SK-N-MC (cell line): ENCODE measurements around the gene SBK1.
A peak's percentile ranks its signal among the peaks of the same experiment; 100 is the strongest.

ENCODE experiments used
- DNase-seq: peaks from one replicate; pipeline ENCODE4 v3.0.0-alpha.2; 2011; ENCODE audit warnings: low read depth, low spot score
- H3K27ac ChIP-seq: fragments of 200-600 bp; sonication (generic); 2 replicates; pipeline ENCODE4 v1.5.1; 2016; ENCODE audit warnings: mixed run types
- H3K36me3 ChIP-seq: fragments of 200-600 bp; sonication (generic); 2 replicates; pipeline ENCODE4 v1.6.1; 2017; ENCODE audit warnings: antibody characterized with exemption, low read length, mixed read lengths; ENCODE audit not compliant: insufficient read depth
- H3K4me3 ChIP-seq: fragments of 200-600 bp; sonication (generic); 2 replicates; pipeline ENCODE4 v1.5.1; 2016
- H3K9ac ChIP-seq: fragments of 200-600 bp; sonication (generic); 2 replicates; pipeline ENCODE4 v1.8.0; 2017; ENCODE audit warnings: mixed run types, mixed read lengths; ENCODE audit not compliant: insufficient read length
- H3K9me3 ChIP-seq: fragments of 200-600 bp; sonication (generic); 2 replicates; pipeline ENCODE4 v1.6.1; 2017; ENCODE audit warnings: low read depth, mild to moderate bottlenecking, antibody characterized with exemption, low read length, moderate library complexity, mixed read lengths
- EZH2 ChIP-seq: fragments of 200-600 bp; sonication (generic); IDR thresholded peaks from one replicate; pipeline ENCODE4 v1.6.1; 2017; ENCODE audit warnings: antibody characterized with exemption
- FOXP2 ChIP-seq: optimal IDR thresholded peaks from 2 replicates; pipeline ENCODE3; 2011; ENCODE audit warnings: mild to moderate bottlenecking, moderate library complexity; ENCODE audit not compliant: insufficient read depth; ENCODE audit errors: extremely low read length, control extremely low read depth
- POLR2AphosphoS5 ChIP-seq: IDR thresholded peaks from 2 replicates; pipeline ENCODE4 v1.6.1; 2012; ENCODE audit warnings: mild to moderate bottlenecking, low read depth, low read length, borderline replicate concordance

SBK1 gene

DNA sequence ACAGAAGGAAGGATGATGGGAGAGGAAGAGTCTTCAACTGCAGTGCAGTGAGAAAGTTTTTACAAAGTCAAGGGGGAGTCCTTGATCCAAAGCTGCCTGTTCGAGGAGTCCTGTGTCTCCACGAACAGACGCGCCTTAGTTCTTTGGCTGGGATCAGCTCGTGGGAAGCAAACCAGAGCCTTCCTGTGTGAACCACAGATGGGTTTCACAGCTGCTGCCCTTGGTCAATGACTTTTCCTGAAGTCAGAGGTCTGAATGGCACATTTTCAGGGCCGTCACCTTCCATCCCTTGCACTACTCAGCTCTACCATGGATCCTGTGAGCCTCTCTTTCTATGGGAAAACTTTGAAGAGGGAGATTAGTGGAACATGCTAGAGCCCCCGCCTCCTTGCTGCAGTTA is 4.2 kb upstream of the SBK1 start:
- TF ChIP-seq EZH2, result no peak
- TF ChIP-seq POLR2AphosphoS5, result no peak
- no peak for TF ChIP-seq FOXP2
- Histone ChIP-seq H3K9ac (no peak overlapping the region), H3K27ac (no peak overlapping the region), H3K36me3 (no peaks in the 10 kb centered on the region), H3K9me3 (no peaks in the 10 kb centered on the region), H3K4me3 (no peak overlapping the region)
- no peak for DNase-seq

DNA sequence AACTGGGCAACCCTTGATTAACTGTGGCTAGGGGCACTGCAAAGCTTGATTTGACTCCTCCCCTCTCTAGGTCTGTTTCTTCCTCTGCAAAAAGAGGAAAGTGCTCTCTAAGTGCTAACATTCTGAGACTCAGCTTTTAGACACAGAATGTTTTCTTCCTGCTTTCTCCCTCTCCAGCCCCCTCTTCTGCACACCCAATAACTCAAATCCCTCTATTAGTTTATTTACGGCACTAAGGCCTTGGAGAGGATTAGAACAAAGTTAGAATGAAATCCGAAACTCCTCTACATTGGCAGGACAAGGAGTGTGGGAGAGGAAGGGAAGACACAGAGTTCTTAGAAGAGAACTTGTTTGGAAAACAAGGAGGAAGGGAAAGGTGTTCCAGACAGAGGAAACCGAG is 3.3 kb upstream of the SBK1 start:
- Histone ChIP-seq H3K27ac (0 out of 2 replicates have a peak overlapping the region, but pooled peaks have one; percentile 16), H3K4me3 (no peak overlapping the region), H3K36me3 (no peaks in the 10 kb centered on the region), H3K9me3 (no peaks in the 10 kb centered on the region), H3K9ac (no peak overlapping the region)
- DNase-seq, result no peak
- TF ChIP-seq FOXP2 (no peak), EZH2 (no peak)

DNA sequence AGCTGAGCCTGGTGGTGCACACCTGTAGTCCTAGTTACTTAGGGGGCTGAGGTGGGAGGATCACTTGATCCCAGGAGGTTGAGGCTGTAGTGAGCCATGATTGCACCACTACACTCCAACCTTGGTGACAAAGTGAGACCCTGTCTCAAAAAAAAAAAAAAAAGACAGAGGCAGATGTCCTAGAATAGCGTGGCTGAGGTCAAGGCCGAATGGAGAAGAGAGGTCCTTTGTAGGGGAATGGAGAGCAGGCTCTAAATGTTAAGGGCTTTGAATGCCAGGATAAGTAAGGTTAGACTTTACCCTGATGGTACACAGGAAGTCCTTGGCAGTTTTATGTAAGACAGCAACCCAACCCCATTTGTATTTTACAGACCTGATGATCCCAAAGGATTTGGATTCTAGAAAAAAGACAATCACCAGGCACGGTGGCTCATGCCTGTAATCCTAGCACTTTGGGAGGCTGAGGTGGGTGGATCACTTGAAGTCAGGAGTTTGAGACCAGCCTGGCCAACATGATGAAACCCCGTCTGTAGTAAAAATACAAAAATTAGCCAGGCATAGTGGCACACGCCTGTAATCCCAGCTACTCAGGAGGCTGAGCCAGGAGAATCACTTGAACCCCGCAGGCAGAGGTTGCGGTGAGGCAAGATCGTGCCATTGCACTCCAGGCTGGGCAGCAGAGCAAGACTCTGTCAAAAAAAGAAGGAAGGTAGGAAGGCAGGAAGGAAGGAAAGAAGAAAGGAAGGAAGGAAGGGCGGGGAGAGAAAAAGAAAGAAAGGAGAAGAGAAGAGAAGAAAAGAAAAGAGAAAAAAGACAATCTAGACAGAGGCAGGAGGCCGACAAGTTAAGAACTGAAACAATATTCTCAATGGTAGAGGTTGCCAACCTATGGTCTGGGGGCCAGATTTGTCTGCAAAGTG is 2.1 kb upstream of the SBK1 start:
- Histone ChIP-seq H3K9ac (peak overlapping the region; percentile 80), H3K9me3 (no peaks in the 10 kb centered on the region), H3K4me3 (peak overlapping the region; percentile 79), H3K36me3 (no peaks in the 10 kb centered on the region), H3K27ac (peak overlapping the region; percentile 30; the same call in 1 of the 2 replicates)
- no peak for DNase-seq
- TF ChIP-seq FOXP2 (no peak), POLR2AphosphoS5 (no peak), EZH2 (no peak)

DNA sequence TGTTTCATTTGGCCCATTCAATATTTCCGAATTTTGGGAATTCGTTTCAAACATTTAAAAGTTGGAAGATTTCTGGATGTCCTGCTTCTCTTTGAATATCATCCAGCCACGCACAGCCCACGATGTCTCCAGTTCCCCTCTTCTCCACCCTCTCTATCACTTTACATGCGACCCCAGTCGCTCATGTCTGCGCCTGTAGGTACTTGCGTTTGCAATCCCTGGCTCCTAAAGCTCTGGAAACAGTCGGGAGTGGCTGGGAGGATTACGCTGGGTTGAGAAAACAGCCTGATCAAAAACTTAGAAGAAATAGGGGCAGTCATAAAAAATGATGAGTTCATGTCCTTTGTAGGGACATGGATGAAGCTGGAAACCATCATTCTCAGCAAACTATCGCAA is 1.5 kb upstream of the SBK1 start:
- DNase-seq, result no peak
- peak overlapping the region; percentile 30; the same call in 1 of the 2 replicates for H3K27ac ChIP-seq
- H3K9me3 ChIP-seq, result no peaks in the 10 kb centered on the region
- peak overlapping the region; percentile 80 for H3K9ac ChIP-seq
- H3K36me3 ChIP-seq, result no peaks in the 10 kb centered on the region
- H3K4me3 ChIP-seq, result peak overlapping the region; percentile 79
- no peak for TF ChIP-seq EZH2
- no peak for TF ChIP-seq POLR2AphosphoS5
- no peak for TF ChIP-seq FOXP2

DNA sequence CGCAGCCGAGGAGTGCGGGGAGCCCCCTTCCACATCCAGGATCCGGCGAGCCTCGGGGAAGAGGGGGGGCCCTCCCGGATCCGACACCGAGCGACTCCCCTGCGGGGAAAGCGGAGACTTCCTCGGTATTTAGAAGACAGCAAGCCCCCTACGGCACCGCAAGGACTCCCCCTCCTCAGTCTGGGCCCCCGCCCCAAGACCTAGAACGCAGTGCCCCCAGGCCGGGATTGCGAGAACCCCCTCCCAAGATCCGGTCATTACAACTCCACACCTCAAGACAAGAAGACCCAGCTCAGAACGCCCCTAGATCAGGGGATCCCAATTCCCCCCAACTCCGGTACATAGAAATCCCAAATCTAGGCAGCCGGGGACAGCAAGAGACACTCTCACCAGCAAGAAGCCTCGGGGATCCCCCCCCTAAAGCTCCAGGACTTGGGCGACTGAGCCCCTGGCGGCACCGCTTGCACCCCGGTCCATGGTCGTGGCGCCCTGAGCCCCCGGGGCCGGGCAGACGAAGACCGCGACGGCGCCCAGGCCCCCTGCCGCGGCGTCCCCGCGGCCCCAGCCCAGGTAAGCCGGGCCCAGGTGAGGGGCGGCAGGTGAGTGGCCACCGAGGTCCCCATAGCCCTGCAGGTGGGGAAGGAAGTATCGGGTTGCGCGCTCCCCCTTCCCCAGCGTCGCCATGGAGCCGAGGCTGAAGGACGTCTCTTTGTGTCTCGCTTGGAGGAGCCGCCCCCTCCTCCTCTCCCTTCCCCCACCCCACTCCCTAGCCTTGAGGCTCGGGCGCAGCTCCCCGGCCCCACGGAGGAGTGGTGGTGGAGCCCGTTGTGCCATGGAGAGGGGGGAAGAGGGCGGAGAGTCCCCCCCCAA is 641 bp downstream of the SBK1 start:
- Histone ChIP-seq H3K9me3 (no peaks in the 10 kb centered on the region), H3K4me3 (peak overlapping the region; percentile 80), H3K36me3 (no peaks in the 10 kb centered on the region), H3K27ac (no peak overlapping the region), H3K9ac (peak overlapping the region; percentile 87)
- TF ChIP-seq FOXP2 (no peak), EZH2 (no peak), POLR2AphosphoS5 (no peak)
- no peak for DNase-seq

DNA sequence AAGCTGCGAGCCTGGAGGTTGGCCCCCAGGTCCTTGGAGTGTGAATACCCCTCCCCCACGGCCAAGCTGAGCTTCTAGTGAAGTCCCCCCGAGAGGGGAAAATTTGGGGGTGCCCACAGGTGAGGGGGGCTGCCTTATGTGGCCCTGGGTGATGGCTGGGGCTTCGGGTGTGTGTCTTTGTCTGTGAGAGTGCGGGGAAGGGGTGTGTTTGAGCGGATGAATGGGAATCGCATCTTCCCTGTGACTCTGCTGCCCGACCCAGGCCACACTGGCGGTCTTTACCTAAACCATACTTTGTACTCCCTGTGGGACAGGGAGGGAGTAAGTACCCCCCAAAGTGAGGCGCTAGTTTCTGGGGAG is 1.3 kb downstream of the SBK1 start:
- Histone ChIP-seq H3K9me3 (no peaks in the 10 kb centered on the region), H3K27ac (no peak overlapping the region), H3K9ac (peak overlapping the region; percentile 87), H3K4me3 (peak overlapping the region; percentile 80), H3K36me3 (no peaks in the 10 kb centered on the region)
- DNase-seq, result no peak
- TF ChIP-seq FOXP2 (no peak), POLR2AphosphoS5 (no peak), EZH2 (no peak)

DNA sequence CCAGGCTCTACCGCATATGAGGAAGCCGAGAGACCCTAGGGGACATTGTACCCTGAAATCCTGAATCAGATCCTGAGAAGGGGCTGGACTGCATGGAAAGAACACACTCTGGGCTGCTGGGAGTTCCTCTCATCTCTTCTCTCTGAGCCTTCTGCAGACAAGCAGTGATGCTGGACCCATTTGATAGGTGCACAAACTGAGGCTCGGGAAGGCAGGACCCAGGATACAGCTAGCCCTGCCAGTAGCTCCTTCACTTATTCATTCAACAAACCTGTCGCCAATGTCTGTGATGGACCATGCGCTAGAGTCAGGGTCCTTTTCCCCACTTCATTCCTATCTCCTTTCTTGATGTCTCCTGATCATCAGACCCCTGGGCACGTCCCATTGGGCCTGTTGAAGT is 1.9 kb downstream of the SBK1 start:
- DNase-seq, result no peak
- H3K9ac ChIP-seq, result no peak overlapping the region
- no peaks in the 10 kb centered on the region for H3K9me3 ChIP-seq
- no peak for TF ChIP-seq FOXP2
- TF ChIP-seq POLR2AphosphoS5, result no peak
- TF ChIP-seq EZH2, result no peak
- peak overlapping the region; percentile 80 for H3K4me3 ChIP-seq
- H3K36me3 ChIP-seq, result no peaks in the 10 kb centered on the region
- no peak overlapping the region for H3K27ac ChIP-seq

DNA sequence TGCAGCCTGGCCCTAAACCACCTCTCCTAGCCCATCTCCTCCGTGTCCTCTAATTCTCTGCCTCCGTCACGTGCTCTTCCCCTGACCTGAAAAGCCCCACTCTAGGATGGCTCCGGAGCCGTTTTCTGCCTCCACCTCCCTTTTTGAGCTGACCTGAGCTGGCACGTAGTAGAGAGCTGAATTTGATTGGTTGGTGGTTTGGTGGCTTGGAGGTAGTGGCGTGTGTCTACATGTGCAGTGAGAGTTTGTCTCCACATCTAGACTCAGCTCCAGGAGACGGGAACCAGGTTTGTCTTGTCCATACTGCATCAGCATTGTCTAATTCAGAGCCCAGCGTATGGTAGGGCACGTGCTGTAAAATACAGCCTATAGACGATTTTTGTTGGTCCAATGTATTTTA is 3.0 kb downstream of the SBK1 start:
- no peaks in the 10 kb centered on the region for H3K36me3 ChIP-seq
- TF ChIP-seq FOXP2 (no peak), POLR2AphosphoS5 (no peak), EZH2 (no peak)
- H3K4me3 ChIP-seq, result no peak overlapping the region
- no peak overlapping the region for H3K27ac ChIP-seq
- no peak overlapping the region for H3K9ac ChIP-seq
- no peak for DNase-seq
- no peaks in the 10 kb centered on the region for H3K9me3 ChIP-seq
